Astrocyte (in vitro differentiated cells and primary cell): ENCODE results near the gene PBLD.

Source experiments
- EZH2 ChIP-seq: IDR thresholded peaks from 2 replicates; pipeline ENCODE4 v1.6.1; 2012; ENCODE audit warnings: mild to moderate bottlenecking, low read length, inconsistent platforms; ENCODE audit not compliant: insufficient read depth
- TF ChIP-seq, protein P1 (sequence below): IDR thresholded peaks from 2 replicates; pipeline ENCODE4 v1.5.1; 2011; ENCODE audit warnings: low read depth, mild to moderate bottlenecking, inconsistent platforms, low read length, moderate library complexity; ENCODE audit not compliant: insufficient read depth

DNA sequence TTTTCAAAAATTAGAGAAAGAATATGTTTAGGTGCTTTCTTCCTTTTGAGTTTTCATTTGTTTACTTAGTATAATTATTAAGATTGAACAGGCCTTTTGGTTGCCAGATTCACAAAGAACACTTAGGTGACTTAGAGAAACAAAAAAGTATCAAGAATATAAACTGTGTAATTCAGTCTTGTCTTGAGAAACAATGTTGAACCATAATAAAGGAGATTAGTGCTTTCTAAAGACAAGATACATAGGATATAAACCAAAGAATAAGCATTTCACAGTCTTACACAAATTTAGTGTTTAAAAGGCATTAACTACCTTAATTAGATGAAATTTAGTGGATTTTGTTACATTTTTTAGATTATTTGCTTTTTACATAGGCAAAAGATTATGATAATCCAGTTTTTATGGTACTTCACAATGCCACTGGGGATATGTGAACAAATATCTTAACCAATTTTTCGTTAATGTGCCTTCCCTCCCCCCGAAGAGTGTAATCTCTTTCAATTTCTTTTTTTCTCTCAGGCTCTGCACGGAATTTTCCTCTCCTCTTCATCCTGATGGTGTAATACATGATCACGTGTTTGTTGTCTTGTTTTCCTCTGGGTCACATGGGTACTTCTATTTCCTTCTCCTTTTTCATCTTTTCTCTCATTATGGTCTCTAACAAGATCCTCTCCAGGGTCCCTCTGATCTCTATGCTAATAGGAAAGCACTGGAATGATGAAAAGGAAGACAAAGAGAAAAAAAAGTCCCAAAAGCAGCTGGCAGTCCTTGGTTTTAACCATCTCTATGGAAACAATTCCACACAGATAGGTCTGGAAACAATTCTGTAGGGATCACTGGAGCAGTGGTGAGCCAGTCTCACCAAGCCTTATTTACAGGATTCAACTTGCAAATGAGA lies 4.6 kb downstream of the PBLD start:
- TF ChIP-seq, protein P1, sequence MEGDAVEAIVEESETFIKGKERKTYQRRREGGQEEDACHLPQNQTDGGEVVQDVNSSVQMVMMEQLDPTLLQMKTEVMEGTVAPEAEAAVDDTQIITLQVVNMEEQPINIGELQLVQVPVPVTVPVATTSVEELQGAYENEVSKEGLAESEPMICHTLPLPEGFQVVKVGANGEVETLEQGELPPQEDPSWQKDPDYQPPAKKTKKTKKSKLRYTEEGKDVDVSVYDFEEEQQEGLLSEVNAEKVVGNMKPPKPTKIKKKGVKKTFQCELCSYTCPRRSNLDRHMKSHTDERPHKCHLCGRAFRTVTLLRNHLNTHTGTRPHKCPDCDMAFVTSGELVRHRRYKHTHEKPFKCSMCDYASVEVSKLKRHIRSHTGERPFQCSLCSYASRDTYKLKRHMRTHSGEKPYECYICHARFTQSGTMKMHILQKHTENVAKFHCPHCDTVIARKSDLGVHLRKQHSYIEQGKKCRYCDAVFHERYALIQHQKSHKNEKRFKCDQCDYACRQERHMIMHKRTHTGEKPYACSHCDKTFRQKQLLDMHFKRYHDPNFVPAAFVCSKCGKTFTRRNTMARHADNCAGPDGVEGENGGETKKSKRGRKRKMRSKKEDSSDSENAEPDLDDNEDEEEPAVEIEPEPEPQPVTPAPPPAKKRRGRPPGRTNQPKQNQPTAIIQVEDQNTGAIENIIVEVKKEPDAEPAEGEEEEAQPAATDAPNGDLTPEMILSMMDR: no peak
- TF ChIP-seq EZH2: no peak
